Measurements from ENCODE around the gene ZNF396. TPM values are rescaled to one million over a fixed set of nuclear protein-coding genes. Genes with fewer than 3 reads are reported as not detected.

The ZNF396 gene
- total and polyA plus RNA-seq, 2 experiments from 2014 or later, result 2.0 to 3.4 TPM

DNA sequence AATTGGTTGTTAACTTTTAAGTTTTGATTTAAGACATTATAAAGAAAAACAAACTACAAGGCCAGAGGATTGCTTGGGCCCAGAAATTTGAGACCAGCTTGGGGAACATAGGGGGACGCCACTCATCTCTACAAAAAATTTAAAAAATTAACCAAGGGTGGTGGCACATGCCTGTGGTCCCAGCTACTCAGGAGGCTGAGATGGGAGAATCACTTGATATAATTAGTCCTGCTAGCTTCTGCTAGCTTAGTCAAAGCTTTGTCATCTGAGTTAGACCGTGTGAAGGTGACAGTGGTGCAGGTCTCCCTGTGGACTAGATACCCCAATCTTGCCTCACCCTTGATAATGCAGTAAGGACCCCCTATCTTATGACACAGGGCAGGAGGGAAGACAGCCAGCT is 6.0 kb upstream of the ZNF396 start:
- Histone ChIP-seq H3K4me2 (no peak overlapping the region), H4K20me1 (ENCODE audit: insufficient read depth, poor library complexity, severe bottlenecking) (no peaks in the 10 kb centered on the region), H3K9me3 (ENCODE audit: low read depth) (peaks cover 3% of the 10 kb centered on the region), H3K27me3 (peaks cover 18% of the 10 kb centered on the region), H3K36me3 (replicated peaks; ENCODE audit: insufficient read depth, low read depth) (no peaks in the 10 kb centered on the region), H3K4me1 (ENCODE audit: insufficient read depth) (no peaks in the 10 kb centered on the region), H3K27ac (no peak overlapping the region), H3K4me3 (no peak overlapping the region), H3K79me2 (no peaks in the 10 kb centered on the region), H3K9me2 (replicated peaks; ENCODE audit: insufficient read depth) (no peaks in the 10 kb centered on the region), H2AFZ (no peak overlapping the region)
- no peak for DNase-seq (ENCODE audit: low spot score)
- TF ChIP-seq EZH2 (IDR thresholded peaks at IDR 0.05; ENCODE audit: borderline replicate concordance), result no peak
- no peak for TF ChIP-seq EZH2phosphoT487 (IDR thresholded peaks at IDR 0.05; ENCODE audit: low read depth, severe bottlenecking, unreplicated experiment)
- TF ChIP-seq, protein P1, sequence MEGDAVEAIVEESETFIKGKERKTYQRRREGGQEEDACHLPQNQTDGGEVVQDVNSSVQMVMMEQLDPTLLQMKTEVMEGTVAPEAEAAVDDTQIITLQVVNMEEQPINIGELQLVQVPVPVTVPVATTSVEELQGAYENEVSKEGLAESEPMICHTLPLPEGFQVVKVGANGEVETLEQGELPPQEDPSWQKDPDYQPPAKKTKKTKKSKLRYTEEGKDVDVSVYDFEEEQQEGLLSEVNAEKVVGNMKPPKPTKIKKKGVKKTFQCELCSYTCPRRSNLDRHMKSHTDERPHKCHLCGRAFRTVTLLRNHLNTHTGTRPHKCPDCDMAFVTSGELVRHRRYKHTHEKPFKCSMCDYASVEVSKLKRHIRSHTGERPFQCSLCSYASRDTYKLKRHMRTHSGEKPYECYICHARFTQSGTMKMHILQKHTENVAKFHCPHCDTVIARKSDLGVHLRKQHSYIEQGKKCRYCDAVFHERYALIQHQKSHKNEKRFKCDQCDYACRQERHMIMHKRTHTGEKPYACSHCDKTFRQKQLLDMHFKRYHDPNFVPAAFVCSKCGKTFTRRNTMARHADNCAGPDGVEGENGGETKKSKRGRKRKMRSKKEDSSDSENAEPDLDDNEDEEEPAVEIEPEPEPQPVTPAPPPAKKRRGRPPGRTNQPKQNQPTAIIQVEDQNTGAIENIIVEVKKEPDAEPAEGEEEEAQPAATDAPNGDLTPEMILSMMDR (IDR thresholded peaks at IDR 0.05; ENCODE audit: poor library complexity), result no peak
- WGBS (ENCODE audit: low lambda C conversion rate, missing lambda C conversion rate), result 88% methylated on average over 2 of the region's 2 CpGs

DNA sequence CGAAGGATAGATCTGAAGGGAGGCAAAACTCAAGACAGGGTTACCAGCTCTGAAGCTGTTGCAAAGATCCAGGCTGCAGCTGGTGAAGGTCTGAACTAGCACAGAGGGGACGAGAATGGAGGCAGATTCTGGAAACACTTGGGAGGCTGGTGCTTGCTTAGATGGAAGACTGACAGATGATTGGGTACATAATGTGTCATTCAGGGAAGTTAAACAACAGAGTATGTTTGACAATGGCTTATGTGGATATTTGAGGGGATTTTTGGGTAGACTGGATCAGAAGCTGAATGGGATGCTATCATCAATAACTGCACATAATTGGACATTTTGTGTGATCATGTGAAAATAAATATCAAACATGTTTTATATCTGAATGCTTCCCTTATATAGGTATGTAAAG is 2.3 kb upstream of the ZNF396 start:
- no peaks in the 10 kb centered on the region for H3K9me2 ChIP-seq (replicated peaks; ENCODE audit: insufficient read depth)
- no peak overlapping the region for H3K4me3 ChIP-seq
- H3K9me3 ChIP-seq (ENCODE audit: low read depth), result peaks cover 3% of the 10 kb centered on the region
- TF ChIP-seq EZH2phosphoT487 (IDR thresholded peaks at IDR 0.05; ENCODE audit: low read depth, severe bottlenecking, unreplicated experiment), result no peak
- TF ChIP-seq, protein P1 (IDR thresholded peaks at IDR 0.05; ENCODE audit: poor library complexity), result no peak
- no peak for TF ChIP-seq EZH2 (IDR thresholded peaks at IDR 0.05; ENCODE audit: borderline replicate concordance)
- H4K20me1 ChIP-seq (ENCODE audit: insufficient read depth, poor library complexity, severe bottlenecking), result no peaks in the 10 kb centered on the region
- no peak overlapping the region for H2AFZ ChIP-seq
- H3K27me3 ChIP-seq, result peaks cover 16% of the 10 kb centered on the region
- H3K36me3 ChIP-seq (replicated peaks; ENCODE audit: insufficient read depth, low read depth), result no peaks in the 10 kb centered on the region
- DNase-seq (ENCODE audit: low spot score), result no peak
- no peak overlapping the region for H3K27ac ChIP-seq
- no peaks in the 10 kb centered on the region for H3K79me2 ChIP-seq
- WGBS (ENCODE audit: low lambda C conversion rate, missing lambda C conversion rate), result 83% methylated on average over 2 of the region's 2 CpGs
- no peak overlapping the region for H3K4me2 ChIP-seq
- H3K4me1 ChIP-seq (ENCODE audit: insufficient read depth), result no peaks in the 10 kb centered on the region

DNA sequence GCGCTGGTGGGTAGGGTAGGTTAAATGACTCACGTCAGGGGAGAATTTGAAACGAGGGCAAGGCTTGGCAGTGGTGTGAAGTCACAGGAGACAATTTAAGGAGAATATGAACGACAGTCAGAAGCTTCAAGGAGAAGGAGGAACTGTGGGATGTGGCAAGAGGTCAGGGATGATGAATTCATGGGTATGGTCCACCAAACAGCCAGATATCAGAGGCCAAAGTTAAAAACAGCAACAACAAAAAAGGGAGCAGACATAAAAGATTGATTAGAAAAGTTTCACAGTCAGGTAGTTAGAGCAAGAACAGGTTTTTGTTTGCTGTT is 1.4 kb upstream of the ZNF396 start:
- Histone ChIP-seq H3K27me3 (peaks cover 13% of the 10 kb centered on the region), H3K36me3 (replicated peaks; ENCODE audit: insufficient read depth, low read depth) (no peaks in the 10 kb centered on the region), H3K4me1 (ENCODE audit: insufficient read depth) (no peaks in the 10 kb centered on the region), H3K4me3 (no peak overlapping the region), H3K9me2 (replicated peaks; ENCODE audit: insufficient read depth) (no peaks in the 10 kb centered on the region), H3K79me2 (no peaks in the 10 kb centered on the region), H3K9me3 (ENCODE audit: low read depth) (peaks cover 3% of the 10 kb centered on the region), H4K20me1 (ENCODE audit: insufficient read depth, poor library complexity, severe bottlenecking) (no peaks in the 10 kb centered on the region), H3K27ac (no peak overlapping the region), H2AFZ (no peak overlapping the region), H3K4me2 (no peak overlapping the region)
- TF ChIP-seq, protein P1 (IDR thresholded peaks at IDR 0.05; ENCODE audit: poor library complexity), result no peak
- TF ChIP-seq EZH2 (IDR thresholded peaks at IDR 0.05; ENCODE audit: borderline replicate concordance) (no peak), EZH2phosphoT487 (IDR thresholded peaks at IDR 0.05; ENCODE audit: low read depth, severe bottlenecking, unreplicated experiment) (no peak)
- 86% methylated on average over 4 of the region's 4 CpGs for WGBS (ENCODE audit: low lambda C conversion rate, missing lambda C conversion rate)
- DNase-seq (ENCODE audit: low spot score), result no peak

Data from hepatocyte (in vitro differentiated cells).